Measurements from ENCODE around the gene PSMB3.

- TF ChIP-seq ZNF2 (tag by site-specific recombination; IDR thresholded peaks at IDR 0.05) (no peak), CTCF (tag by site-specific recombination; IDR thresholded peaks at IDR 0.05) (no peak), ZSCAN5A (tag by site-specific recombination; IDR thresholded peaks at IDR 0.05) (no peak), MZF1 (tag by site-specific recombination; IDR thresholded peaks at IDR 0.05; ENCODE audit: borderline replicate concordance) (no peak), ZBTB49 (tag by site-specific recombination; IDR thresholded peaks at IDR 0.05; ENCODE audit: low read depth) (no peak), ZFP69B (tag by site-specific recombination; IDR thresholded peaks at IDR 0.05) (no peak), ZNF324 (tag by site-specific recombination; IDR thresholded peaks at IDR 0.05) (no peak), ZNF473 (tag by site-specific recombination; IDR thresholded peaks at IDR 0.05) (no peak), SP2 (tag by site-specific recombination; IDR thresholded peaks at IDR 0.05) (no peak), ZNF394 (tag by site-specific recombination; IDR thresholded peaks at IDR 0.05; ENCODE audit: borderline replicate concordance) (no peak), ZNF513 (tag by site-specific recombination; IDR thresholded peaks at IDR 0.05) (no peak)
Measured at GRCh38 chr17:38777641-38778250, 25.2 kb downstream of the PSMB3 start.

Data from HEK293 (cell line).